Common myeloid progenitor, CD34-positive (primary cell): Measurements from ENCODE around the gene GOLGA2.
A peak's percentile ranks its signal among the peaks of the same experiment; 100 is the strongest.

ENCODE experiments used
- CTCF ChIA-PET: fragments of 350-600 bp; sonication (Branson Sonifier 250); formaldehyde crosslinking; loops from one replicate; lab custom pipeline; 2021; ENCODE audit warnings: antibody characterized with exemption; lab: Charles Lee
- POLR2A ChIA-PET: fragments of 350-600 bp; sonication (Branson Sonifier 250); formaldehyde crosslinking; loops from one replicate; lab custom pipeline; 2021; ENCODE audit warnings: antibody characterized with exemption; lab: Charles Lee
- DNase-seq, 3 donors: peaks; one replicate each; pipeline versions ENCODE4 v3.0.0 to v3.0.0-alpha.2; 2013
- H3K27ac ChIP-seq, 2 experiments: 1 replicate in 1 of 2; 2 replicates in 1 of 2; pipeline ENCODE4 v1.7.0; 2013; ENCODE audit warnings: inconsistent platforms in 2 of 2, low read length in 2 of 2, mild to moderate bottlenecking in 2 of 2, low read depth in 1 of 2, moderate library complexity in 1 of 2; ENCODE audit not compliant: severe bottlenecking in 2 of 2, insufficient read depth in 1 of 2, poor library complexity in 1 of 2
- H3K27me3 ChIP-seq, 5 experiments: replicated peaks in 2 of 5; 1 replicate in 3 of 5; 2 replicates in 2 of 5; pipeline versions ENCODE4 v1.6.1 to v1.7.0; 2013; ENCODE audit warnings: low read length in 4 of 5, mild to moderate bottlenecking in 2 of 5, moderate library complexity in 2 of 5, inconsistent platforms in 1 of 5; ENCODE audit not compliant: insufficient read depth in 5 of 5, control insufficient read depth in 4 of 5
- H3K36me3 ChIP-seq, 4 experiments: 1 replicate in 2 of 4; 2 replicates in 2 of 4; pipeline versions ENCODE4 v1.6.1 to v1.7.0; 2013; ENCODE audit warnings: low read length in 3 of 4, control low read depth in 1 of 4, mild to moderate bottlenecking in 1 of 4; ENCODE audit not compliant: control insufficient read depth in 4 of 4, insufficient read depth in 4 of 4
- H3K4me1 ChIP-seq, 4 experiments: 1 replicate in 3 of 4; 2 replicates in 1 of 4; pipeline versions ENCODE4 v1.6.1 to v1.7.1; 2013; ENCODE audit warnings: low read length in 3 of 4, mild to moderate bottlenecking in 3 of 4, control low read depth in 1 of 4, inconsistent platforms in 1 of 4, moderate library complexity in 1 of 4; ENCODE audit not compliant: control insufficient read depth in 4 of 4, insufficient read depth in 4 of 4; ENCODE audit errors: control extremely low read depth in 1 of 4
- H3K4me3 ChIP-seq, 7 experiments: 1 replicate in 4 of 7; 2 replicates in 3 of 7; pipeline versions ENCODE4 v1.5.1 to v1.7.0; 2013; ENCODE audit warnings: mild to moderate bottlenecking in 7 of 7, low read length in 6 of 7, moderate library complexity in 6 of 7, inconsistent platforms in 2 of 7, low read depth in 2 of 7, control low read depth in 1 of 7; ENCODE audit not compliant: insufficient read depth in 4 of 7, control insufficient read depth in 1 of 7; ENCODE audit errors: extremely low read depth in 1 of 7
- H3K9me3 ChIP-seq, 5 experiments: 1 replicate in 4 of 5; 2 replicates in 1 of 5; pipeline versions ENCODE4 v1.6.1 to v1.7.1; 2013; ENCODE audit warnings: low read length in 4 of 5, mild to moderate bottlenecking in 2 of 5, inconsistent platforms in 1 of 5, low read depth in 1 of 5, moderate library complexity in 1 of 5; ENCODE audit not compliant: control insufficient read depth in 4 of 5, insufficient read depth in 2 of 5; ENCODE audit errors: control extremely low read depth in 1 of 5
- WGBS: methylation state at CpG from one replicate; pipeline ENCODE4 v1.1.5; 2013; ENCODE audit not compliant: insufficient coverage; 5-methylcytosine and 5-hydroxymethylcytosine counted together

Gene GOLGA2

GRCh38 chr9:128304136-128304970 is 28.5 kb upstream of the GOLGA2 start:
- peaks cover 5 to 11% (median 7%) of the 10 kb centered on the region in 4 experiments for H3K36me3 ChIP-seq
- H3K4me1 ChIP-seq = no peaks in the 10 kb centered on the region
- no peaks in the 10 kb centered on the region for H3K9me3 ChIP-seq
- no peak overlapping the region for H3K27ac ChIP-seq
- no peaks in the 10 kb centered on the region for H3K27me3 ChIP-seq
- no peak overlapping the region for H3K4me3 ChIP-seq
- ChIA-PET POLR2A (interaction anchor here (0.5 to 0.7 kb wide), 2 partner anchors 47 to 784 kb away, joined by 3 to 4 read pairs; no protein-coding TSS in a partner anchor), CTCF (interaction anchor here (0.8 to 1.1 kb wide), 2 partner anchors 9 kb away, joined by 4 read pairs; no protein-coding TSS in a partner anchor)
- no peak for DNase-seq
- WGBS = 97% methylated on average over 4 of the region's 9 CpGs

GRCh38 chr9:128298535-128299482 is 23.0 kb upstream of the GOLGA2 start:
- Histone ChIP-seq H3K4me3 (no peak overlapping the region), H3K36me3 (no peaks in the 10 kb centered on the region), H3K4me1 (peaks cover 0 to 6% (median 0%) of the 10 kb centered on the region in 4 experiments), H3K27ac (no peak overlapping the region), H3K9me3 (no peaks in the 10 kb centered on the region), H3K27me3 (no peaks in the 10 kb centered on the region)
- ChIA-PET CTCF (interaction anchor here (0.9 to 1.9 kb wide), 5 partner anchors 12 to 140 kb away, joined by 3 to 5 read pairs (median 4); no protein-coding TSS in a partner anchor), POLR2A (no interaction called here)
- 96% methylated on average over 11 of the region's 20 CpGs for WGBS
- no peak for DNase-seq

GRCh38 chr9:128297221-128297773 is 21.5 kb upstream of the GOLGA2 start:
- ChIA-PET CTCF (interaction anchor here (0.8 to 1.7 kb wide), 4 partner anchors 11 to 124 kb away, joined by 3 to 5 read pairs (median 4); partner anchors contain the start of gene CERCAM), POLR2A (no interaction called here)
- no peak overlapping the region for H3K27ac ChIP-seq
- peaks cover 0 to 6% (median 0%) of the 10 kb centered on the region in 4 experiments for H3K4me1 ChIP-seq
- WGBS = 100% methylated on average over 2 of the region's 2 CpGs
- H3K36me3 ChIP-seq = no peaks in the 10 kb centered on the region
- no peak overlapping the region for H3K4me3 ChIP-seq
- no peaks in the 10 kb centered on the region for H3K27me3 ChIP-seq
- no peaks in the 10 kb centered on the region for H3K9me3 ChIP-seq
- DNase-seq = no peak

GRCh38 chr9:128296340-128297220 is 20.8 kb upstream of the GOLGA2 start:
- H3K27me3 ChIP-seq = no peaks in the 10 kb centered on the region
- no peak overlapping the region for H3K27ac ChIP-seq
- ChIA-PET POLR2A (no interaction called here), CTCF (interaction anchor here (0.8 to 1.9 kb wide), 8 partner anchors 8 to 125 kb away, joined by 3 to 7 read pairs (median 4); partner anchors contain the start of gene CERCAM)
- 94% methylated on average over 14 of the region's 16 CpGs for WGBS
- DNase-seq = peak in 1 of 3 donors; percentile 22
- peaks cover 0 to 6% (median 0%) of the 10 kb centered on the region in 4 experiments for H3K4me1 ChIP-seq
- H3K9me3 ChIP-seq = no peaks in the 10 kb centered on the region
- H3K4me3 ChIP-seq = no peak overlapping the region
- H3K36me3 ChIP-seq = no peaks in the 10 kb centered on the region

- DNase-seq = no peak
- ChIA-PET CTCF (interaction anchor here (0.7 kb wide), 1 partner anchor 44 kb away, joined by 3 read pairs; no protein-coding TSS in a partner anchor), POLR2A (no interaction called here)
- Histone ChIP-seq H3K27ac (no peak overlapping the region), H3K4me1 (peaks cover 0 to 6% (median 0%) of the 10 kb centered on the region in 4 experiments), H3K4me3 (no peak overlapping the region), H3K27me3 (no peaks in the 10 kb centered on the region), H3K36me3 (no peaks in the 10 kb centered on the region), H3K9me3 (no peaks in the 10 kb centered on the region)
- WGBS = 92% methylated on average over 2 of the region's 4 CpGs
Observed at GRCh38 chr9:128294142-128294541, 18.3 kb upstream of the GOLGA2 start.

GRCh38 chr9:128293091-128293490 is 17.3 kb upstream of the GOLGA2 start:
- no peaks in the 10 kb centered on the region for H3K27me3 ChIP-seq
- no peak for DNase-seq
- POLR2A ChIA-PET = interaction anchor here (0.6 kb wide), 1 partner anchor 58 kb away, joined by 6 read pairs; no protein-coding TSS in a partner anchor
- H3K27ac ChIP-seq = no peak overlapping the region
- no peak overlapping the region for H3K4me3 ChIP-seq
- peaks cover 3 to 10% (median 4%) of the 10 kb centered on the region in 4 experiments for H3K36me3 ChIP-seq
- CTCF ChIA-PET = interaction anchor here (0.6 to 0.7 kb wide), 2 partner anchors 126 to 209 kb away, joined by 3 read pairs; no protein-coding TSS in a partner anchor
- H3K4me1 ChIP-seq = peaks cover 0 to 6% (median 0%) of the 10 kb centered on the region in 4 experiments
- no peaks in the 10 kb centered on the region for H3K9me3 ChIP-seq
- WGBS = 91% methylated on average over 3 of the region's 4 CpGs
